ENCODE measurements around the gene RGL2.
"Not testable (repeated sequence)": the region's sequence is repeated elsewhere in the genome, so short reads cannot be mapped to it uniquely, and the experiment has no call there.

RGL2 gene, protein sequence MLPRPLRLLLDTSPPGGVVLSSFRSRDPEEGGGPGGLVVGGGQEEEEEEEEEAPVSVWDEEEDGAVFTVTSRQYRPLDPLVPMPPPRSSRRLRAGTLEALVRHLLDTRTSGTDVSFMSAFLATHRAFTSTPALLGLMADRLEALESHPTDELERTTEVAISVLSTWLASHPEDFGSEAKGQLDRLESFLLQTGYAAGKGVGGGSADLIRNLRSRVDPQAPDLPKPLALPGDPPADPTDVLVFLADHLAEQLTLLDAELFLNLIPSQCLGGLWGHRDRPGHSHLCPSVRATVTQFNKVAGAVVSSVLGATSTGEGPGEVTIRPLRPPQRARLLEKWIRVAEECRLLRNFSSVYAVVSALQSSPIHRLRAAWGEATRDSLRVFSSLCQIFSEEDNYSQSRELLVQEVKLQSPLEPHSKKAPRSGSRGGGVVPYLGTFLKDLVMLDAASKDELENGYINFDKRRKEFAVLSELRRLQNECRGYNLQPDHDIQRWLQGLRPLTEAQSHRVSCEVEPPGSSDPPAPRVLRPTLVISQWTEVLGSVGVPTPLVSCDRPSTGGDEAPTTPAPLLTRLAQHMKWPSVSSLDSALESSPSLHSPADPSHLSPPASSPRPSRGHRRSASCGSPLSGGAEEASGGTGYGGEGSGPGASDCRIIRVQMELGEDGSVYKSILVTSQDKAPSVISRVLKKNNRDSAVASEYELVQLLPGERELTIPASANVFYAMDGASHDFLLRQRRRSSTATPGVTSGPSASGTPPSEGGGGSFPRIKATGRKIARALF

GRCh38 chr6:33298773-33299236, at the start of gene RGL2:
TSS of gene RGL2 (minus strand) at chr6:33298942. CDS start at chr6:33298610, 332 bp downstream.
- Histone ChIP-seq H3K4me3 (ENCODE audit: low read length) (peak within 1 kb of the TSS; percentile 98), H3K9ac (ENCODE audit: low read depth, low read length) (peak within 1 kb of the TSS; percentile 92), H3K27ac (ENCODE audit: low read length) (peak within 1 kb of the TSS; percentile 86), H3K36me3 (ENCODE audit: insufficient read depth, low read depth, low read length) (peaks cover 9% of the 10 kb centered on the region), H3K27me3 (ENCODE audit: insufficient read depth, low read length) (no peaks in the 10 kb centered on the region), H3K4me1 (ENCODE audit: insufficient read depth, low read length) (no peaks in the 10 kb centered on the region), H3K9me3 (ENCODE audit: insufficient read depth, low read depth, low read length) (no peaks in the 10 kb centered on the region)

DNA sequence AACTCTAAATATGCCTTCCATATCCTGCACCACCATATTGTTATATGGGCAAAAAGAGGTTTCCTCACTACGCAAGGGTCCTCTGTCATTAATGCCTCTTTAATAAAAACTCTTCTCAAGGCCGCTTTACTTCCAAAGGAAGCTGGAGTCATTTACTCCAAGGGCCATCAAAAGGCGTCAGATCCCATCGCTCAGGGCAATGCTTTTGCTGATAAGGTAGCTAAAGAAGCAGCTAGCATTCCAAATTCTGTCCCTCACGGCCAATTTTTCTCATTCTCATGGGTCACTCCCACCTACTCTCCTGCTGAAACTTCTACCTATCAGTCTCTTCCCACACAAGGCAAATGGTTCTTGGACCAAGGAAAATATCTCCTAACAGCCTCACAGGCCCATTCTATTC, 49.1 kb upstream of the RGL2 start:
- H3K9ac ChIP-seq (ENCODE audit: low read depth, low read length), result no peak overlapping the region
- no peak overlapping the region for H3K27ac ChIP-seq (ENCODE audit: low read length)
- H3K27me3 ChIP-seq (ENCODE audit: insufficient read depth, low read length), result no peaks in the 10 kb centered on the region
- no peak overlapping the region for H3K4me3 ChIP-seq (ENCODE audit: low read length)
- no peaks in the 10 kb centered on the region for H3K36me3 ChIP-seq (ENCODE audit: insufficient read depth, low read depth, low read length)
- H3K4me1 ChIP-seq (ENCODE audit: insufficient read depth, low read length), result no peaks in the 10 kb centered on the region
- H3K9me3 ChIP-seq (ENCODE audit: insufficient read depth, low read depth, low read length), result no peaks in the 10 kb centered on the region

DNA sequence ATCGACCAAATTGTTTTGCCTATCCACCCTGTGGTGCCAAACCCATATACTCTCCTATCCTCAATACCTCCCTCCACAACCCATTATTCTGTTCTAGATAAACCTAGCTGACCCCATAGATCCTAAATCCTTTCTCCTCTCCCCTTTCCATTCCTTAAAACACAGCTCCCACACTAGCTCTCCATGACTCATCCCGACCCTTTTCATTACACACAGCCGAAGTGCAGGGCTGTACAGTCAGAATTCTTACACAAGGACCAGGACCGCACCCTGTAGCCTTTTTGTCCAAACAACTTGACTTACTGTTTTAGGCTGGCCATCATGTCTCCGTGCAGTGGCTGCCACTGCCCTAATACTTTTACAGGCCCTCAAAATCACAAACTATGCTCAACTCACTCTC, 48.2 kb upstream of the RGL2 start:
- not testable (repeated sequence) for H3K27ac ChIP-seq (ENCODE audit: low read length); H3K9me3 ChIP-seq (ENCODE audit: insufficient read depth, low read depth, low read length); H3K36me3 ChIP-seq (ENCODE audit: insufficient read depth, low read depth, low read length); H3K9ac ChIP-seq (ENCODE audit: low read depth, low read length); H3K4me3 ChIP-seq (ENCODE audit: low read length); H3K27me3 ChIP-seq (ENCODE audit: insufficient read depth, low read length); H3K4me1 ChIP-seq (ENCODE audit: insufficient read depth, low read length)

DNA sequence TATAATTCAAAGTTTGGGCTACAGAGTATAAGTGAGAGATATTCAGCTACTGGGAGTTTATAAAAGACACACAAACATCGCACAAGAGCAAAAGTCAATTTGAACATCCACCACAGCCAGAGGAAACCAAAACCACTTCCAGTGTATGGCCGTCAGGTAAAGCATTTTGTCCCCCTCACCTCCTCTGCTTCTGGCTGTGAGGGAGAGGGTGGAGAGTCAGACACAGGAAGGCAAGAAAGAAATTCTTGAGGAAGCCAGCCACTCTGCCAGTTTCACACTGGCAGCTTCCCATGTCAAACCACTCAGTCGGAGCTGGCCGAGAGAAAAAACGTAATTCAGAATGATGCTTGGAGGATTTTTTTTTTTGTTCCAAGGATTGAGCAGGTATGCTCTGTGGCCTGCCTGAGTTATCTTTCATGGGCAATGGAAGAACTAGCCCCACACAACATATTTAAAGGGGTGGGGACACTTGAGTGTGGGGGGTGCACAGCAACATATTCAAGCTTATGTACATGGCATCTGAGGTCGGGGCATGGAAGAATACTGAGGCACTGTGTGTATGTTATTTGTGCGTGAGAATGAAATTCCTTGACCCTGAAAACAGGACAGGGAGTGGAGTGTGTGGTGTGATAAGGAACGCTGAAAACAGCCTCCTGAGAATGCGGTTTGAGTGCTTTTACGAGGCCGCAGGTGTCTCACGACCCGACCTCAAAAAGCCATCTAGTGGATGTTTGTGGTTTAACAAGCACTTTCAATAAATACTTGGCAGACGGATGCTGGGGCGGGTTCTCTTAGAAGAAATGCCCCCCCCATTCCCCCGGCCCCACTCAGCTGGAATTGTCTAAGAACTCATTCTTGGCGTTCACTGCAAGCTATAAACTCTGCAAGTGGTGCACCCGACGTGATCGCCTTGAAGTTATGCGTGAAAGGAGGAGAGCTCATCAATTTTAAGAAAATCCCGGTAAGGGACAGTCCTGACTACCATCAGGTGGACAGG, 46.3 kb upstream of the RGL2 start:
- Histone ChIP-seq H3K4me3 (ENCODE audit: low read length) (no peak overlapping the region), H3K27ac (ENCODE audit: low read length) (no peak overlapping the region), H3K9ac (ENCODE audit: low read depth, low read length) (no peak overlapping the region), H3K9me3 (ENCODE audit: insufficient read depth, low read depth, low read length) (no peaks in the 10 kb centered on the region), H3K4me1 (ENCODE audit: insufficient read depth, low read length) (no peaks in the 10 kb centered on the region), H3K27me3 (ENCODE audit: insufficient read depth, low read length) (no peaks in the 10 kb centered on the region), H3K36me3 (ENCODE audit: insufficient read depth, low read depth, low read length) (no peaks in the 10 kb centered on the region)

GRCh38 chr6:33343953-33344611, 45.3 kb upstream of the RGL2 start:
- H3K27me3 ChIP-seq (ENCODE audit: insufficient read depth, low read length), result no peaks in the 10 kb centered on the region
- no peak overlapping the region for H3K27ac ChIP-seq (ENCODE audit: low read length)
- no peaks in the 10 kb centered on the region for H3K36me3 ChIP-seq (ENCODE audit: insufficient read depth, low read depth, low read length)
- H3K9ac ChIP-seq (ENCODE audit: low read depth, low read length), result no peak overlapping the region
- H3K9me3 ChIP-seq (ENCODE audit: insufficient read depth, low read depth, low read length), result no peaks in the 10 kb centered on the region
- H3K4me3 ChIP-seq (ENCODE audit: low read length), result no peak overlapping the region
- no peaks in the 10 kb centered on the region for H3K4me1 ChIP-seq (ENCODE audit: insufficient read depth, low read length)

GRCh38 chr6:33343606-33343952, 44.8 kb upstream of the RGL2 start:
- not testable (repeated sequence) for H3K27ac ChIP-seq (ENCODE audit: low read length); H3K9ac ChIP-seq (ENCODE audit: low read depth, low read length); H3K36me3 ChIP-seq (ENCODE audit: insufficient read depth, low read depth, low read length); H3K27me3 ChIP-seq (ENCODE audit: insufficient read depth, low read length); H3K9me3 ChIP-seq (ENCODE audit: insufficient read depth, low read depth, low read length); H3K4me3 ChIP-seq (ENCODE audit: low read length); H3K4me1 ChIP-seq (ENCODE audit: insufficient read depth, low read length)

- no peak overlapping the region for H3K4me3 ChIP-seq (ENCODE audit: low read length)
Observed at GRCh38 chr6:33339193-33339592, 40.5 kb upstream of the RGL2 start.

GRCh38 chr6:33336495-33336894, 37.8 kb upstream of the RGL2 start:
- H3K4me3 ChIP-seq (ENCODE audit: low read length), result no peak overlapping the region

More at GRCh38 chr6:33339193-33339592, 40.5 kb upstream of the RGL2 start:
- Histone ChIP-seq H3K27me3 (ENCODE audit: insufficient read depth, low read length) (no peaks in the 10 kb centered on the region), H3K4me1 (ENCODE audit: insufficient read depth, low read length) (no peaks in the 10 kb centered on the region), H3K9me3 (ENCODE audit: insufficient read depth, low read depth, low read length) (no peaks in the 10 kb centered on the region), H3K27ac (ENCODE audit: low read length) (no peak overlapping the region), H3K36me3 (ENCODE audit: insufficient read depth, low read depth, low read length) (no peaks in the 10 kb centered on the region), H3K9ac (ENCODE audit: low read depth, low read length) (no peak overlapping the region)

DNA sequence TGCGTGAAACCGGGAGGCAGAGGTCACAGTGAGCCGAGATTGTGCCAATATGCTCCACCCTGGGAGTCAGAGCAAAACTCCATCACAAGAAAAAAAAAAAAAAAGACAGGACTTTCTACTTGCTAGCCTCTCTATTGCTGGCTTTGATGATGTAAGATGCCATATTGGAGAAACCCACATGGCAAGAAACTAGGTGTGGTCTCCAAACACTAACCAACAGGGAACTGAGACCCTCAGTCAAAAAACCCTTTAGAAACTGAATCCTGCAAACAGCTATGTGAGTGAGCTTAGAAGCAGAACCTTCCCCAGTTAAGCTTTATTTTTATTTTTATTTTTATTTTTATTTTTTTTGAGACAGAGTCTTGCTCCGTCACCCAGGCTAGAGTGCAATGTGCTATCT, 37.2 kb upstream of the RGL2 start:
- H3K27me3 ChIP-seq (ENCODE audit: insufficient read depth, low read length), result no peaks in the 10 kb centered on the region
- H3K27ac ChIP-seq (ENCODE audit: low read length), result no peak overlapping the region
- no peak overlapping the region for H3K4me3 ChIP-seq (ENCODE audit: low read length)
- H3K36me3 ChIP-seq (ENCODE audit: insufficient read depth, low read depth, low read length), result no peaks in the 10 kb centered on the region
- H3K9me3 ChIP-seq (ENCODE audit: insufficient read depth, low read depth, low read length), result no peaks in the 10 kb centered on the region
- H3K4me1 ChIP-seq (ENCODE audit: insufficient read depth, low read length), result no peaks in the 10 kb centered on the region
- H3K9ac ChIP-seq (ENCODE audit: low read depth, low read length), result no peak overlapping the region

More at GRCh38 chr6:33336495-33336894, 37.8 kb upstream of the RGL2 start:
- no peaks in the 10 kb centered on the region for H3K4me1 ChIP-seq (ENCODE audit: insufficient read depth, low read length)
- H3K27me3 ChIP-seq (ENCODE audit: insufficient read depth, low read length), result no peaks in the 10 kb centered on the region
- no peaks in the 10 kb centered on the region for H3K36me3 ChIP-seq (ENCODE audit: insufficient read depth, low read depth, low read length)
- no peak overlapping the region for H3K9ac ChIP-seq (ENCODE audit: low read depth, low read length)
- H3K27ac ChIP-seq (ENCODE audit: low read length), result no peak overlapping the region
- no peaks in the 10 kb centered on the region for H3K9me3 ChIP-seq (ENCODE audit: insufficient read depth, low read depth, low read length)

DNA sequence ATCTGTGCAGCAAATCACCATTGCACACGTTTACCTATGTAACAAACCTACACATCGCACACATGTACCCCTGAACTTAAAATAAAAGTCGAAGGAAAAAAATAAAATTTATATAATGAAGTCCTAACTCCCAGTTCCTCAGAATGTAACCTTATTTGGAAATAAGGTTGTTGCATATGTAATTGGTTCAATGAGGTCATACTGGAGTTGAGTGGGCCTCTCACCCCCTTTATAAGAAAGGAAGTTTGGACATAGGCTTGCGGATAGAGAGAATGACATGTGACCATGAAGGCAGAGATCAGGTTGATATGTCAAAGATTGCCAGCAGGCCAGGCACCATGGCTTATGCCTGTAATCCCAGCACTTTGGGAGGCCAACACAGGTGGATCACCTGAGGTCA, 34.9 kb upstream of the RGL2 start:
- H3K36me3 ChIP-seq (ENCODE audit: insufficient read depth, low read depth, low read length), result no peaks in the 10 kb centered on the region
- no peak overlapping the region for H3K4me3 ChIP-seq (ENCODE audit: low read length)
- no peaks in the 10 kb centered on the region for H3K4me1 ChIP-seq (ENCODE audit: insufficient read depth, low read length)
- no peaks in the 10 kb centered on the region for H3K27me3 ChIP-seq (ENCODE audit: insufficient read depth, low read length)
- H3K27ac ChIP-seq (ENCODE audit: low read length), result no peak overlapping the region
- H3K9ac ChIP-seq (ENCODE audit: low read depth, low read length), result no peak overlapping the region
- H3K9me3 ChIP-seq (ENCODE audit: insufficient read depth, low read depth, low read length), result no peaks in the 10 kb centered on the region

DNA sequence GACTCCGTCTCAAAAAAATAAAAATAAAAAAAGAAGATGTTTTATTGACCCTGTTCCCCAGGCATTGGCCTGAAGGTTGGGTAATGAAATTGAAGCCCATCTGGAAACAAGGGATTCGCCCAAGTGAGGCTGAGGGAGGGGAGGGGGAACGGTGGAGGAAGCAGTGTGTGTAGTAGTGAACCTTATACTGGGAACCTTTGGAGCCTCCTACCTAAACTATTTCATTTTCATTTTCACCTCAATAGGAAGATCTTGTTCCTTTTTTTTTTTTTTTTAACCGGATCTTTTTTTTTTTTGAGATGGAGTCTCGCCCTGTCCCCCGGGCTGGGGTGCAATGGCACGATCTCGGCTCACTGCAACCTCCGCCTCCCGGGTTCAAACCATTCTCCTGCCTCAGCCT, 32.0 kb upstream of the RGL2 start:
- Histone ChIP-seq H3K27me3 (ENCODE audit: insufficient read depth, low read length) (no peaks in the 10 kb centered on the region), H3K4me1 (ENCODE audit: insufficient read depth, low read length) (no peaks in the 10 kb centered on the region), H3K9ac (ENCODE audit: low read depth, low read length) (no peak overlapping the region), H3K9me3 (ENCODE audit: insufficient read depth, low read depth, low read length) (no peaks in the 10 kb centered on the region), H3K36me3 (ENCODE audit: insufficient read depth, low read depth, low read length) (no peaks in the 10 kb centered on the region), H3K4me3 (ENCODE audit: low read length) (no peak overlapping the region), H3K27ac (ENCODE audit: low read length) (no peak overlapping the region)

Data from iPS-20b (cell line).